BJ (cell line): Measurements from ENCODE around the gene MEIOSIN. TPM values are rescaled to one million over a fixed set of nuclear protein-coding genes. Genes with fewer than 3 reads are reported as not detected.
"Not testable (repeated sequence)": the region's sequence is repeated elsewhere in the genome, so short reads cannot be mapped to it uniquely, and the experiment has no call there.

Experiments used
- CTCF ChIA-PET: fragments of 350-600 bp; formaldehyde crosslinking; extraction: SDS; loops from one replicate; lab custom pipeline; 2021; ENCODE audit warnings: antibody characterized with exemption, inconsistent platforms; lab: Yijun Ruan, JAX
- POLR2A ChIA-PET: fragments of 300-600 bp; sonication (Branson Sonifier 250); formaldehyde crosslinking; extraction: SDS; loops from one replicate; lab custom pipeline; 2021; ENCODE audit warnings: antibody characterized with exemption; lab: Charles Lee
- DNase-seq: peaks from one replicate; pipeline ENCODE4 v3.0.0-alpha.2; 2011; ENCODE audit warnings: low read depth
- H3K27me3 ChIP-seq: 2 replicates; pipeline ENCODE4 v1.6.0; 2011; ENCODE audit warnings: low read length; ENCODE audit not compliant: control insufficient read depth, insufficient read depth
- H3K36me3 ChIP-seq: 2 replicates; pipeline ENCODE4 v1.5.1; 2011; ENCODE audit warnings: low read length; ENCODE audit not compliant: control insufficient read depth, insufficient read depth
- H3K4me3 ChIP-seq: 2 replicates; pipeline ENCODE4 v1.5.1; 2011; ENCODE audit warnings: low read depth, mild to moderate bottlenecking, control low read depth, low read length
- polyA plus RNA-seq: library from polyadenylated mRNA; depleted of rRNA; stranded (reverse); fragments of >200 nt; gene quantifications from 2 replicates; pipeline ENCODE4 v1.2.3, GENCODE V29; 2011
- TF ChIP-seq, protein P1 (sequence below): IDR thresholded peaks from 2 replicates; pipeline ENCODE4 v1.5.1; 2011; ENCODE audit warnings: low read depth, mild to moderate bottlenecking, control low read depth, inconsistent platforms, low read length, moderate library complexity; ENCODE audit not compliant: insufficient read depth

Gene MEIOSIN
- polyA plus RNA-seq, 1 experiment: not detected

DNA sequence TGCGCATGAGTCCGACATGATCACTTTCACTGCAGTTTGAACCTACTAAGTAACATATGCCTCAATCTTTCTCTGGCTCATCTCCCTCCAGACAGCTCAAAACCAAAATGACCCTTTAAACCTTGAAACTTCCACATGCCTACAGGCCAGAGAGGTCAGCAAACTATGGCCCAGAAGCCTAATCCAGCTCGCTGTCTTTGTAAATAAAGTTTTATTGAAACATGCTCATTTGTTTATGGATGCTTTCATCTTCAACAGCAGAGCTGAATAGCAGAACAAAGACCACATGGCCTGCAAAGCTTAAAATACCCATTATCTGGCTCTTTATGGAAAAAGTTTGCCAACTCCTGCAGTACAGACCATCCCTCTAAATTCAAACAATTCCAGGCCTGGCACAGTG lies 18.1 kb upstream of the MEIOSIN start:
- Histone ChIP-seq H3K4me3 (no peak overlapping the region), H3K36me3 (peaks cover 10% of the 10 kb centered on the region), H3K27me3 (no peaks in the 10 kb centered on the region)
- ChIA-PET POLR2A (no interaction called here), CTCF (interaction anchor here (0.6 to 2.2 kb wide), 3 partner anchors 22 to 230 kb away, joined by 3 to 10 read pairs (median 5); partner anchors contain the start of gene QPCTL)
- TF ChIP-seq, protein P1, sequence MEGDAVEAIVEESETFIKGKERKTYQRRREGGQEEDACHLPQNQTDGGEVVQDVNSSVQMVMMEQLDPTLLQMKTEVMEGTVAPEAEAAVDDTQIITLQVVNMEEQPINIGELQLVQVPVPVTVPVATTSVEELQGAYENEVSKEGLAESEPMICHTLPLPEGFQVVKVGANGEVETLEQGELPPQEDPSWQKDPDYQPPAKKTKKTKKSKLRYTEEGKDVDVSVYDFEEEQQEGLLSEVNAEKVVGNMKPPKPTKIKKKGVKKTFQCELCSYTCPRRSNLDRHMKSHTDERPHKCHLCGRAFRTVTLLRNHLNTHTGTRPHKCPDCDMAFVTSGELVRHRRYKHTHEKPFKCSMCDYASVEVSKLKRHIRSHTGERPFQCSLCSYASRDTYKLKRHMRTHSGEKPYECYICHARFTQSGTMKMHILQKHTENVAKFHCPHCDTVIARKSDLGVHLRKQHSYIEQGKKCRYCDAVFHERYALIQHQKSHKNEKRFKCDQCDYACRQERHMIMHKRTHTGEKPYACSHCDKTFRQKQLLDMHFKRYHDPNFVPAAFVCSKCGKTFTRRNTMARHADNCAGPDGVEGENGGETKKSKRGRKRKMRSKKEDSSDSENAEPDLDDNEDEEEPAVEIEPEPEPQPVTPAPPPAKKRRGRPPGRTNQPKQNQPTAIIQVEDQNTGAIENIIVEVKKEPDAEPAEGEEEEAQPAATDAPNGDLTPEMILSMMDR: no peak
- DNase-seq: no peak

GRCh38 chr19:45716359-45717130 lies 16.7 kb upstream of the MEIOSIN start:
- TF ChIP-seq, protein P1: no peak
- CTCF ChIA-PET: interaction anchor here (1.0 to 2.7 kb wide), 9 partner anchors 10 to 277 kb away, joined by 3 to 25 read pairs (median 7); partner anchors contain the start of gene QPCTL

GRCh38 chr19:45717131-45717982 lies 15.9 kb upstream of the MEIOSIN start:
- DNase-seq: peak; percentile 94
- H3K4me3 ChIP-seq: peak overlapping the region; percentile 48
- peaks cover 3% of the 10 kb centered on the region for H3K36me3 ChIP-seq
- TF ChIP-seq, protein P1: peak; percentile 49
- ChIA-PET POLR2A (interaction anchor here (0.6 to 1.0 kb wide), 5 partner anchors 52 to 1411 kb away, joined by 3 to 10 read pairs (median 5); partner anchors contain the start of gene SIX5), CTCF (interaction anchor here (0.6 to 2.7 kb wide), 10 partner anchors 11 to 290 kb away, joined by 3 to 25 read pairs (median 6); partner anchors contain the start of gene QPCTL)
- no peaks in the 10 kb centered on the region for H3K27me3 ChIP-seq

More at GRCh38 chr19:45716359-45717130, 16.7 kb upstream of the MEIOSIN start:
- POLR2A ChIA-PET: interaction anchor here (0.6 to 1.0 kb wide), 4 partner anchors 53 to 1412 kb away, joined by 3 to 10 read pairs (median 7); partner anchors contain the start of gene SIX5
- H3K4me3 ChIP-seq: peak overlapping the region; percentile 48
- DNase-seq: no peak
- H3K36me3 ChIP-seq: peaks cover 8% of the 10 kb centered on the region
- H3K27me3 ChIP-seq: no peaks in the 10 kb centered on the region

DNA sequence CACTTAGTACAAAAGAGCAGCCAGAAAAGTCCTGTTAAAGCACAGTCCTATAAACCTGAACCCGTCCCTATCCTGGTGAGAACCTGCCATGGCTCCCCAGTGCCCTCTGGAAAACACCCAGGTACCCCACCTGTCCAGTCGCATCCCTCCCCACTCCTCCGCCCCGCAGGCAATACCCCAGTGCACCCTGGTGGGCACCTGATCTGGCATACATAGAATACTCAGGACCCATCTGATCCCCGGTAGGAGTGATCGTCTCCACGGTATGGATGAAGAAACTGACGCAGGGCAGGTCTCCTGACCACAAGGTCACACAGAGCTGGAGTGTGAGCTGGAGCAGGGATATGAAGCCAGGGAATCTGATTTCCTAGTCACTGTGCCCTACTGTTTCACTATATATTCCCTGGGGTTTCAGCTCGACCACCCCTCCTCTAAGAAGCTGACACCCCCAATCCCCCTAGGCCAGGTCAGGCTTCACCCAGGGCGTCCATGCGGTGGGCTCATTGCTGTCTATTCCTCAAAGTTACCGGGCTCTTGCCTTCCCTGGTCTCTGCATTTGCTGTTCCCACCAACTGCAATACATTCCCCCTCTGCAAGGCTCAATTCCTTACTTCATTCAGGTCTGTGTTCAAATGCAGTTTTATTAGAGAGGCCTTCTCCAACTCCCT lies 15.1 kb upstream of the MEIOSIN start:
- Histone ChIP-seq H3K36me3 (no peaks in the 10 kb centered on the region; the same call in none of the 2 replicates), H3K27me3 (no peaks in the 10 kb centered on the region), H3K4me3 (peak overlapping the region; percentile 47)
- CTCF ChIA-PET: interaction anchor here (1.2 to 2.7 kb wide), 7 partner anchors 12 to 99 kb away, joined by 3 to 25 read pairs (median 7); partner anchors contain the start of genes FBXO46 and QPCTL
- no peak for DNase-seq
- POLR2A ChIA-PET: no interaction called here
- TF ChIP-seq, protein P1: no peak

DNA sequence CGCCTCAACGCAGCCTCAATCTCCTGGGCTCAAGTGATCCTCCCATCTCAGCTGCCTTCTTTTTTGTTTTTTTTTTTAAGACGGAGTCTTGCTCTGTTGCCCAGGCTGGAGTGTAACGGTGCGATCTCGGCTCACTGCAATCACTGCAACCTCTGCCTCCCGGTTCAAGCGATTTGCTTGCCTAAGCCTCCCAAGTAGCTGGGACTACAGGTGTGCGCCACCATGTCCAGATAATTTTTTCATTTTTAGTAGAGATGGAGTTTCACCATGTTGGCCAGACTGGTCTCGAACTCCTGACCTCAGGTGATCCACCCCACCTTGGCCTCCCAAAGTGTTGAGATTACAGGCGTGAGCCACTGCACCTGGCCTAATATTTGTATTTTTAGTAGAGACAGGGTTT lies 13.2 kb upstream of the MEIOSIN start:
- POLR2A ChIA-PET, H3K4me3 ChIP-seq, DNase-seq, H3K36me3 ChIP-seq, CTCF ChIA-PET, H3K27me3 ChIP-seq: not testable (repeated sequence)

DNA sequence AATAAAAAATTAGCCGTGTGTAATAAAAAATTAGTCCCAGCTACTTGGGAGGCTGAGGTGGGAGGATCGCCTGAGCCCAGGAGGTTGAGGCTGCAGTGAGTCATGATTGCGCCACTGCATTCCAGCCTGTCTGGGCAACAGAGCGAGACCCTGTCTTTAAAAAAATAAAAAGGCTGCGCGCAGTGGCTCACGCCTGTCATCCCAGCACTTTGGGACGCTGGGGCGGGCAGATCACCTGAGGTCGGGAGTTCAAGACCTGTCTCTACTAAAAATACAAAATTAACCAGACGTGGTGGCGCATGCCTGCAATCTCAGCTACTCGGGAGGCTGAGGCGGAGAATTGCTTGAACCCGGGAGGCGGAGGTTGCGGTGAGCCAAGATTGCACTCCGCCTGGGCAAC lies 4.6 kb upstream of the MEIOSIN start:
- H3K4me3 ChIP-seq, CTCF ChIA-PET, POLR2A ChIA-PET: not testable (repeated sequence)

More for the DNA sequence above, 4.6 kb upstream of the MEIOSIN start:
- not testable (repeated sequence) for H3K27me3 ChIP-seq, H3K36me3 ChIP-seq, DNase-seq
